Vagina (tissue), 2 donors: ENCODE data around the gene AGPAT3. TPM values are rescaled to one million over a fixed set of nuclear protein-coding genes. Genes with fewer than 3 reads are reported as not detected.
"Not testable (repeated sequence)": the region's sequence is repeated elsewhere in the genome, so short reads cannot be mapped to it uniquely, and the experiment has no call there.

Experiments
- DNase-seq, 2 donors: peaks; one replicate each; pipeline ENCODE4 v3.0.0-alpha.2; 2017; ENCODE audit errors: extremely low spot score in 2 of 2
- H3K27ac ChIP-seq: fragments of 200-600 bp; sonication (generic); one replicate; pipeline ENCODE4 v1.5.1; 2019
- H3K27me3 ChIP-seq: fragments of 200-600 bp; sonication (generic); one replicate; pipeline ENCODE4 v1.5.1; 2019
- H3K36me3 ChIP-seq, 2 donors: fragments of 200-600 bp; sonication (generic); one replicate each; pipeline ENCODE4 v1.5.1; 2017 to 2019
- H3K4me1 ChIP-seq: fragments of 200-600 bp; sonication (generic); one replicate; pipeline ENCODE4 v1.5.1; 2019
- H3K4me3 ChIP-seq, 2 donors: fragments of 200-600 bp; sonication (generic); 1 replicate in 1 of 2; 2 replicates in 1 of 2; pipeline ENCODE4 v1.5.1; 2016 to 2019
- H3K9me3 ChIP-seq: fragments of 200-600 bp; sonication (generic); one replicate; pipeline ENCODE4 v1.5.1; 2019
- CTCF ChIP-seq, 3 experiments: fragments of 450-650 bp in 2 of 3; fragments of 200-600 bp in 1 of 3; sonication (generic) in 1 of 3; IDR thresholded peaks; one replicate each; pipeline ENCODE4 v1.5.1; 2017 to 2019; ENCODE audit warnings: antibody characterized with exemption in 3 of 3, mild to moderate bottlenecking in 2 of 3, moderate library complexity in 2 of 3
- POLR2A ChIP-seq, 2 donors: fragments of 450-650 bp; IDR thresholded peaks; one replicate each; pipeline ENCODE4 v1.6.1; 2017; ENCODE audit warnings: antibody characterized with exemption in 2 of 2, mild to moderate bottlenecking in 2 of 2, moderate library complexity in 2 of 2
- POLR2AphosphoS5 ChIP-seq, 2 donors: sonication (generic); formaldehyde crosslinking; IDR thresholded peaks; one replicate each; pipeline ENCODE4 v1.9.0; 2017; ENCODE audit warnings: antibody characterized with exemption in 2 of 2, mild to moderate bottlenecking in 2 of 2, low read depth in 1 of 2; ENCODE audit not compliant: insufficient read depth in 1 of 2
- intact Hi-C: fragments of 100-400 bp; cut with DNase I; formaldehyde crosslinking; loops from one replicate; pipeline ENCODE4 v1.15.1; 2023
- total RNA-seq: library from RNA; depleted of rRNA; stranded (reverse); fragments of >200 nt; gene quantifications from one replicate; pipeline ENCODE4 v1.2.3, GENCODE V29; 2016

AGPAT3 gene
- total RNA-seq, 1 donor from 2014 or later, result 34.4 TPM

GRCh38 chr21:43835050-43835449 is 30.0 kb upstream of the AGPAT3 start:
- no peaks in the 10 kb centered on the region for H3K36me3 ChIP-seq
- no peak for TF ChIP-seq POLR2AphosphoS5 (IDR thresholded peaks at IDR 0.05; ENCODE audit: insufficient read depth in 1 of 2, low read depth in 1 of 2)
- no peak for TF ChIP-seq POLR2A (IDR thresholded peaks at IDR 0.05)
- no peak for TF ChIP-seq CTCF (IDR thresholded peaks at IDR 0.05)
- H3K27me3 ChIP-seq, result no peaks in the 10 kb centered on the region
- DNase-seq, result no peak
- no peaks in the 10 kb centered on the region for H3K9me3 ChIP-seq
- no peaks in the 10 kb centered on the region for H3K4me1 ChIP-seq
- intact Hi-C loops, result no loop called here
- H3K27ac ChIP-seq, result no peak overlapping the region
- H3K4me3 ChIP-seq, result no peak overlapping the region

- DNase-seq, result no peak
- no peak overlapping the region for H3K27ac ChIP-seq
- no peak for TF ChIP-seq POLR2A (IDR thresholded peaks at IDR 0.05)
- TF ChIP-seq CTCF (IDR thresholded peaks at IDR 0.05), result no peak
- TF ChIP-seq POLR2AphosphoS5 (IDR thresholded peaks at IDR 0.05; ENCODE audit: insufficient read depth in 1 of 2, low read depth in 1 of 2), result no peak
- H3K27me3 ChIP-seq, result no peaks in the 10 kb centered on the region
- H3K9me3 ChIP-seq, result no peaks in the 10 kb centered on the region
- intact Hi-C loops, result no loop called here
- no peaks in the 10 kb centered on the region for H3K36me3 ChIP-seq
- no peaks in the 10 kb centered on the region for H3K4me1 ChIP-seq
- no peak overlapping the region for H3K4me3 ChIP-seq
Observed at GRCh38 chr21:43835861-43836260, 29.2 kb upstream of the AGPAT3 start.

- no peaks in the 10 kb centered on the region for H3K4me1 ChIP-seq
- DNase-seq, result no peak
- H3K27ac ChIP-seq, result no peak overlapping the region
- no peaks in the 10 kb centered on the region for H3K9me3 ChIP-seq
- H3K4me3 ChIP-seq, result no peak overlapping the region
- H3K36me3 ChIP-seq, result no peaks in the 10 kb centered on the region
- H3K27me3 ChIP-seq, result no peaks in the 10 kb centered on the region
- intact Hi-C loops, result no loop called here
- TF ChIP-seq CTCF (IDR thresholded peaks at IDR 0.05) (no peak), POLR2AphosphoS5 (IDR thresholded peaks at IDR 0.05; ENCODE audit: insufficient read depth in 1 of 2, low read depth in 1 of 2) (no peak), POLR2A (IDR thresholded peaks at IDR 0.05) (no peak)
Observed at GRCh38 chr21:43836616-43837015, 28.4 kb upstream of the AGPAT3 start.

GRCh38 chr21:43840259-43840658 is 24.8 kb upstream of the AGPAT3 start:
- intact Hi-C loops, result no loop called here
- Histone ChIP-seq H3K4me1 (no peaks in the 10 kb centered on the region), H3K36me3 (no peaks in the 10 kb centered on the region), H3K27me3 (no peaks in the 10 kb centered on the region), H3K27ac (no peak overlapping the region), H3K4me3 (no peak overlapping the region), H3K9me3 (no peaks in the 10 kb centered on the region)
- TF ChIP-seq POLR2AphosphoS5 (IDR thresholded peaks at IDR 0.05; ENCODE audit: insufficient read depth in 1 of 2, low read depth in 1 of 2) (no peak), POLR2A (IDR thresholded peaks at IDR 0.05) (no peak), CTCF (IDR thresholded peaks at IDR 0.05) (no peak)
- DNase-seq, result no peak

GRCh38 chr21:43842742-43843141 is 22.3 kb upstream of the AGPAT3 start:
- no peak for DNase-seq
- intact Hi-C loops, result no loop called here
- no peaks in the 10 kb centered on the region for H3K27me3 ChIP-seq
- TF ChIP-seq POLR2A (IDR thresholded peaks at IDR 0.05) (no peak), POLR2AphosphoS5 (IDR thresholded peaks at IDR 0.05; ENCODE audit: insufficient read depth in 1 of 2, low read depth in 1 of 2) (no peak), CTCF (IDR thresholded peaks at IDR 0.05) (no peak)
- no peak overlapping the region for H3K27ac ChIP-seq
- H3K4me1 ChIP-seq, result no peaks in the 10 kb centered on the region
- no peak overlapping the region for H3K4me3 ChIP-seq
- no peaks in the 10 kb centered on the region for H3K36me3 ChIP-seq
- H3K9me3 ChIP-seq, result no peaks in the 10 kb centered on the region

- H3K27ac ChIP-seq, intact Hi-C loops, DNase-seq, H3K27me3 ChIP-seq, H3K4me3 ChIP-seq, H3K4me1 ChIP-seq, H3K9me3 ChIP-seq, H3K36me3 ChIP-seq: not testable (repeated sequence)
Observed at GRCh38 chr21:43844906-43845305, 20.1 kb upstream of the AGPAT3 start.
